Right renal pelvis (tissue), 4 donors: ENCODE data around the gene RIC8B. TPM values are rescaled to one million over a fixed set of nuclear protein-coding genes. Genes with fewer than 3 reads are reported as not detected.

Experiments
- DNase-seq, 4 donors: peaks; one replicate each; pipeline ENCODE4 v3.0.0-alpha.2; 2013; ENCODE audit warnings: low read depth in 4 of 4, low spot score in 3 of 4, missing footprints in 1 of 4
- polyA plus RNA-seq, 4 donors: library from polyadenylated mRNA; unstranded; fragments of 120-200 nt; gene quantifications; one replicate each; pipeline ENCODE4 v1.2.1, GENCODE V29; 2013; ENCODE audit not compliant: insufficient read length in 4 of 4

Gene RIC8B
- polyA plus RNA-seq, 4 donors: 23.7 to 31.1 (median 26.1) TPM

- no peak for DNase-seq
Measured at GRCh38 chr12:106924268-106924861, 149.9 kb downstream of the RIC8B start.

- DNase-seq: no peak
Measured at GRCh38 chr12:106926657-106927056, 152.2 kb downstream of the RIC8B start.

GRCh38 chr12:106934277-106934676 is 159.8 kb downstream of the RIC8B start:
- DNase-seq: no peak

Other genes starting within 250 kb of the RIC8B start
- under 1 TPM in 1 of 4 donors, not detected in 3; 0.12 TPM for gene RFX4, start 191.7 kb upstream of the RIC8B start, polyA plus RNA-seq
- 10 to 100 TPM; 80.7 to 96.6 (median 92.5) TPM for gene TMEM263, start 181.2 kb downstream of the RIC8B start, polyA plus RNA-seq
- 10 to 100 TPM; 33.6 to 38.8 (median 34.6) TPM for gene MTERF2, start 212.5 kb downstream of the RIC8B start, polyA plus RNA-seq